Measurements from ENCODE around the gene TREML4. TPM values are rescaled to one million over a fixed set of nuclear protein-coding genes. Genes with fewer than 3 reads are reported as not detected.

Gene TREML4
- total RNA-seq, 1 donor from 2014 or later: not detected

DNA sequence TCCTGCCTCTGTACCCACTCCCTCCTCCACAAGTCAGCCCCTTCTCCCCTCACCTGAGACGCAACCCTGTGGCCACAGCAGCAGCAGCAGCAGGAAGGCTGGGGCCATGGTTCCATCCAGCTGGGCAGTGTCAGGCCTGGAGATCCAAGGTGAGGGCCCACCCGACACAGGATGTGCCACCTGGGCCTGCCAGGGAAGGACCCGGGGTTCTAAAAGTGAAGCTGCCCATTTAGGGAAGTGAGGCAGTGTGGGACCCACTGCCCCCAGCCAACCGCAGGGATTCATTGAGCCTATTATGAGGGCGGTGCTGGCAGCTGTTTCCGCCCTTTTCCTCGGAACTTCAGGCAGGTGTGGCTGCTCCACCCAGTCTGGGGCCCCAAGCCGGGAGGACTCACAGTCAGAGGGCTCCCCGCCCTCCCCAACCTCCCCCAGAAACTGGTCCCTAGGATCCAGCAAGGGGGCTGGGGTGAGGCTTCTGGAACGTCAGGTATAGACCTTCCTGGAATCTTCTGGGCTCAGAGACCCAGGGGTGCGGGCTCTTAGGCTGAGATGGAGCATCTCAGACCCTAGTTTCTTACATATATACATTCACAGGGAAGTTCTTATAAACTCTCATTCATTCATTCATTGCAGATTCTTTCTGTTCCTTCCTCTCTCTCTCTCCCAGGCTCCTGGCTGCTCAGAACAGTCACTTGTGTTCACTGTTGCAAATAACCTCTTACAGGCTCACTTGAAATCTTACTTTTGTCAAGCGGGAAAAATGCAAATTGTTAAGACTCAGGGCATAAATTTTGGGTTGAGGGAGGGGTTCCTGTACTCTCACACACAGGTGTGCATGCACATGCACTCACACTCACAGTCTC, 27.0 kb upstream of the TREML4 start, which contains the start of gene TREML2:
Gene TREML2, minus strand, starts transcription at position 249 of the 863 bp plus-strand sequence. Its CDS starts 141 bp downstream, at position 108.
- intact Hi-C loops (cut with DNase I): no loop called here
- ATAC-seq: no peak

DNA sequence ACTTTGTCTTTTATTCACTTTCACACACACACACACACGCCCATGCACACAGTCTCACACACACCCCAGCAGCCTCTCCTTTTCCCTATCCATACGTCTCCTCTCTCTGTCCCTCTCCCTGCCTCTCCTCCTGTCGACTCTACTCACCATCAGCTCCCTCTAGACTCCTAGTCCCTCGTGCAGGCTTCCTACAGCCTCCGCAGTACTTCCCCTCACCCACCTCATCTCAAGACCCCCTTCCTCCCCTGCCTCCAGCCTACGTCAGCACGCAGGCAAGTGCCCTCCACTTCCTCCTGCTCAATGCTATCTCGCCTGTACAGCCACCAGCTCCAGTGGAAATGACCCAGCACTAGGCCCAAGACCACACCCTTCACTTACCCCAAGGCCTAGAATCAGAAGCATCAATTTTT, 26.4 kb upstream of the TREML4 start:
- intact Hi-C loops (cut with DNase I): no loop called here
- ATAC-seq (no peak), DNase-seq (ENCODE audit: missing footprints) (no peak)

More for the DNA sequence above, 27.0 kb upstream of the TREML4 start, which contains the start of gene TREML2:
- DNase-seq (ENCODE audit: missing footprints): peak; percentile 77

DNA sequence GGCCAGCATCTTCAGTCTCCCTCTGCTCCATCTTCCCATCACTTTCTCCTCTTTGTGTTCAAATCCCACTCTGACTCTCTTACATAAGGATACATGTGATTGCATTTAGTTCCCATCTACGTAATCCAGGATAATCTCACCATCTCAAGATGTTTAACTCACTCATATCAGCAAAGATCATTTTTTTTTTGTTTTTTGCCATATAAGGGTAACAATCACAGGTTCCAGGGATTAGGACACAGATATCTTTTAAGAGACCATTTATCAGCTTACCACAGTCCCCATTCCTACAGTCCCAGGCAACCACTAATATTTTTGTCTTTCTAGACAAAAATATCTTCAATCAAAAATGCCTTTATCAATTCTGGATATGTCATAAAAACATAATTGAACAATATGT, 24.0 kb upstream of the TREML4 start:
- DNase-seq (ENCODE audit: missing footprints) (no peak), ATAC-seq (no peak)
- intact Hi-C loops (cut with DNase I): no loop called here

DNA sequence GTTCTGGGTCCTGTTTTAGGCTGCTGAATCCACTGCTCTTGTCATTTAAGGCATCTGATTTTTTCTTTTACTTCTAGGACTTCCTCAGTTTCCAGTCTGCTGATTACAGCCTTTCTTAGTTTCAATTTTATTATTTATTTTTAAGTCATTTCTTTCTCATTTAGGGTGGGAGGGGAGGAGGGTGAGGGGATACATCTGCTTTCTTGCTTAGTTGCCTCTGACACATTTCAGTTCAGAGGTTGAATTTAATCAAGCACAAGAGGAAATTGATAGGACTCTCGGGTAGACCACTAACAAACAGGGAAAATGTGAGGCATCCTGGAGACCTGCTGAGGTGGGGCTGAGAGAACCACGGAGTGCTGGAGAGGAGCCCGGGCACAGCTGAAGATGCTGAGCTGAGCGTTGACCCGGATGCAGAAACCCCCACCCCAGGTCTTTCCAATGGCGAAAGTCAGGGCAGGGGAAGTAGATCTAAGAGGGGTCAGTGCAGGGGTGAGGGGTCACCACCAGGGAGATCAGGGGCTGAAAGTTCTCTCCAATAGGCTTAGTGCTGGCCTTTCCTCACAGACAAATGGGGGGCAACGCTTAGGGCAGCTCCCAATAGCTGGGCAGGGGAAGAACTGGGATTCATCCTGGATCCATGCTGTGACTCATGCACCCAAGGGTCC, 19.6 kb upstream of the TREML4 start:
- DNase-seq (ENCODE audit: missing footprints): no peak

DNA sequence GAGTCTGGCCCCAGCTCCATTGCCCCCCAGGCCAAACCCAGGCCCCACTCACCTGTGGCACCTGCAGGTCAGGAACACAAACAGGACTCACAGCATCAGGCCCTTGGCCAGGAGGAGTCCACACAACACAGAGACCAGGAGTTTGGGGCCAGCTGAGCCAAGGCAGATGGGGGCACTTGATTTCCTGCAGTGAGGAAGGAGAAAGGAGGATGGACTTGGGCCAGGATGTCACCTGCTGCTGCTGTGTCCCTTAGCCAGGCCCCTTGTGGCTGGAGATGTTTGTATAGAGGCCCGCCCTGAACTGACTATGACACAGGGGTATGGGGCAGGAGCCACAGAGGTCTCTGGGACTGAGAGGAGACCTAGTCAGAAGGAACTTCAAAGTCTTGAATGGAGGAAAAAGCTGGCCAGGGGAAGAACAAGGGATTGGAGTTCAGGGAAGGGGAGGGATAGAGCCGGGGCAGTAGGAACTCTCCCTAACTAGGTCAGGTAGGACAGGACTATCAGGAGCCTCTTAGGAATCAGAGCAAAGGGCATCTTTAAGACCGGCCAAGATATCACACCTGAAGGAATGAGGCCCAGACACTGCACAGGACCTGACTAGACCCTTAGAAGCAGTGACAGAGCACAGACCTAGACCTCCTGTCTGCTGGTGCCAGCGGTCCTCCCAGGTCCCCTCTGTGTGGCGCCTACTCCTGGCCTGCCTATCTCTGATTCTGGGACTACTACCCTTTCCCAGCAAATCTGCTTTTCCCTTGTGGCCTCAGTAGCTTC, 18.4 kb upstream of the TREML4 start:
- DNase-seq (ENCODE audit: missing footprints): no peak
- ATAC-seq: no peak
- intact Hi-C loops (cut with DNase I): no loop called here

More for the DNA sequence above, 19.6 kb upstream of the TREML4 start:
- intact Hi-C loops (cut with DNase I): no loop called here
- ATAC-seq: no peak

DNA sequence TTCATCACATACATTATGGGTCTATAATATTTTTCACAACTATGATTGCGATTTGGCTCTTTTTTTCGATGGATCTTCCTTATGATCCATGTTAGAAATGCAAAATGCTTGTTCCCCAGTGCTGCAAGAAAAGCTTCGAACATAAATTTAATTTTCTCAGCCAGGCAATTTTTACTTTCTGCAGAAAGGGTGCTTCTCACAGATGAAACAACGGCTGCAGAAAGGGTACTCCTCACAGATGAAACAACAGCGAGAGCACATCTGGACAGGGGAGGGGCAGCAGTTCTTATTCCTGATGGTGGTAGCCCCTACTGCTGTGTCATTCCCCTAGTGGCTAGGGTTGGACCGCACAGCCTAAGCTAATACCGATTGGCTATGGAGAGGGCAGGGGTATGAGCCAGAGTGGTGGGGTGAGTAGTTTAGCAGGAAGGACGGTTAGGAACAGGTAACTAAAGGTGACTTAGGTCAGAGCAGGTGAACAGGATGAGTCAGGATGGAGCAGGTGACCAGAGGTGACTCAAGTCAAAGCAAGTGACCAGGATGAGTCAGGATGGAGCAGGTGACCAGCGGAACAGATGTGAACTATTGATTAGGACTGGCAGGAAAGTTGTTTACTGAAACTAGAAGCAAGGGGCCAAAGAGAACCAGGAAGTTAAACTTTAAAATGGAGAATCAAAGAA, 13.4 kb upstream of the TREML4 start:
- DNase-seq (ENCODE audit: missing footprints) (no peak), ATAC-seq (no peak)
- intact Hi-C loops (cut with DNase I): no loop called here

DNA sequence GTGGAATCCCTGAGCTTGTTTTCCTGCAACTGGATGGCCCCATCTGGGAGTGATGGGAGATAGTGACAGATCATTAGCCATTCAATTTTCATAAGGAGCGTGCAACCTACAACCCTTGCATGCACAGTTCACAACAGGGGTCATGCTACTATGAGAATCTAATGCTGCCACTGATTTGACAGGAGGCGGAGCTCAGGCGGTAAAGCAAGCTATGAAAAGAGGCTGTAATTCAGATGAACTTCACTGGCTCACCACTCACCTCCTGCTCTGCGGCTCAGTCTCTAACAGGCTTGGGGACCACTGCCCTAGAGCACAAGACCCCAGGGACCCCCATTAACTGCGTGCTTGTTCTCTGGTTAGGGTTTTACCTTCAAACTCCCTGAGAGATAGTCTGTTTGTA, 12.4 kb upstream of the TREML4 start:
- no peak for ATAC-seq

DNA sequence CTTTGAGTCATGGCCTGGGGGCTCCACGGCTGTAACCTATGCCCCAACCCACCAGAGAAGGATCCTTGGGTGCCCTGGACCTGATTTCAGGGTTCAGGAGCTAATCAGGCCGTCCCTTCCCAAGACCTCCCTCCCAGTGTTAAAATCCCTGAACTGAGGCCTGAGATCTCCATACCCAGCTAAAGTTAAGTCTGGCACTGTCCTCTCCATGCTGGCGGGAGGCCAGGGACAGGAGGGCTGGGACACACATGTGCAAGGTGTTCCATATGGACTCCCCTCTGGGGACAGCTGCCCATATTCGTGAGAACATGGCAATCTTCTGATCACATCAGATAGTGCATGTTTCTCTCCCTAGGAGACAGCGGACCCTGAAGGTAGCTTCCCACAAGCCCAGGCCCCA, 11.5 kb upstream of the TREML4 start:
- intact Hi-C loops (cut with DNase I): no loop called here
- DNase-seq (ENCODE audit: missing footprints) (no peak), ATAC-seq (no peak)

More for the DNA sequence above, 12.4 kb upstream of the TREML4 start:
- intact Hi-C loops (cut with DNase I): no loop called here
- DNase-seq (ENCODE audit: missing footprints): no peak

DNA sequence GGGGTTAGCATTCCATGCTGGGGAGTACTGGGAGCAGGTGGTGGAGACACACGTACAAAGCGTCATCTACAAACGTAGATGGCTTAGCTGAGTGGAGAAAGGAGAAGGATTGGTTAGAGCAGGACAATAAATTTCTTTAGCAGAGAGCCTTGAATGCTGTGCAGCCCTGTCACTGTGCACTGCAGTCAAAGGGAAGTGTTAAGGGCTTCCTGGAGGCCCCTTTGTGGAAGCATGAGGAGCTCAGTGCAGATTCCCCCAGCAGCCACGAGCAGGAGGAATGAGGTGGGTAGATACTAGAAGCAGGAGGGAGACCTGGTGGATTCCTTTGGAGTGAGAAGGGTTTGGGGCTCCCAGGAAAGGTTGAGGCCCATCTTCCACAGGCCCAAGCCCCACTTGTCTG, 6.1 kb upstream of the TREML4 start:
- no peak for ATAC-seq
- no peak for DNase-seq (ENCODE audit: missing footprints)
- intact Hi-C loops (cut with DNase I): no loop called here

DNA sequence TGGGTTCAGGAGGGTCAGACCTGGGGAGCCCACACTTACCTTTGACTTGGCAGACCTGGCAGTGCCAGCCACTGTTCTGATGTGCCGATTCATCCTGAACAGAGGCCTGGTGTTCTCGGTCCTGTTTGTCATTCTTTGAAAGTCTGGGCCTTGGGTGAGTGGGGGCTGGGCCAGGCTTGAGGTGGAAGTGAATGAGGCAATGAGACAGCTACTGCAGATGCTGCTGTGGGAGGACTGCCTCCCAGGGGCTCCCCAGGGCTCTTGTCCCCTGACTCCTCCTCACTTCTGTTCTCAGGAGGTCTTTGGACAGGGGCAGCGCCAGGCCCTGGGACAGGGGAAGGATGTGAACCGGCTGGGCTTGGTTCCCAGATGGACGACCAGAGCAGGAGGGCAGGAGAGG, 5.6 kb upstream of the TREML4 start:
- intact Hi-C loops (cut with DNase I): no loop called here
- ATAC-seq: no peak
- no peak for DNase-seq (ENCODE audit: missing footprints)

DNA sequence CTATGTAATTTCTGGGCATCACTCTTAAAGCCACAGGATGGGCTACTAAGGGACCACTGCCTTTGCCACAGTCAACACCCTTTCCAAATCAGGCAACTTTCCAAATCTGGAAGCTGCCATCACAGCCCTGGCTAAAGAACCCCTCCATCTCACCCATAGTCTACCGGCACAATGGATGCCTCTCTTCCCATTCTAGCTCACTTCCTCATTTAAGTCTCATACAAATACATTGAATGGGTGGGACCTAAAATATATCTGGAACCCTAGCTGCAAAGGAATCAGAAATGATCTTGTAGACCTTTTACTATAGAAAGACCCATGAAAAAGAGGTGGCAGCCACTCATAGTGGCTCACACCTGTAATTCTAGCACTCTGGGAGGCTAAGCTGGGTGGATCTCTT, 3.3 kb upstream of the TREML4 start:
- intact Hi-C loops (cut with DNase I): no loop called here

DNA sequence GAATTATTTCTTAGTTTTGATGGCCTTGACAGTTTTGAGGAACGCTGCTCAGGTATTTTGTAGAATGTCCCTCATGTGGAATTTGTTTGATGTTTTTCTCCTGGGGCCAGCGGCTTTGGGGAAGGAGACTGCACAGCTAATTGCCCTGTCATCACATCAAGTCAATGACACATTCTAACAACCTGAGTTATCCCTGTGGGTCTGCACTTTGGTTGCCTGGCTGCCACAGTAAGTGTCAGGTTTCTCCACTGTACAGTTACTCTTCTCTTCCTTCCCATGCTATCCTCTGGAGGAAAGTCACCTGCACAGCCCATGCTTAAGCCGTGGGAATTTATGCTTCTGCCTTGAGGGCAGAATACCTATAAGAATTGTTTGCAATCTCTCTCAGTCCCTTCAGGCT, 1.4 kb upstream of the TREML4 start:
- DNase-seq (ENCODE audit: missing footprints) (no peak), ATAC-seq (no peak)
- intact Hi-C loops (cut with DNase I): no loop called here

More for the DNA sequence above, 3.3 kb upstream of the TREML4 start:
- ATAC-seq (no peak), DNase-seq (ENCODE audit: missing footprints) (no peak)

DNA sequence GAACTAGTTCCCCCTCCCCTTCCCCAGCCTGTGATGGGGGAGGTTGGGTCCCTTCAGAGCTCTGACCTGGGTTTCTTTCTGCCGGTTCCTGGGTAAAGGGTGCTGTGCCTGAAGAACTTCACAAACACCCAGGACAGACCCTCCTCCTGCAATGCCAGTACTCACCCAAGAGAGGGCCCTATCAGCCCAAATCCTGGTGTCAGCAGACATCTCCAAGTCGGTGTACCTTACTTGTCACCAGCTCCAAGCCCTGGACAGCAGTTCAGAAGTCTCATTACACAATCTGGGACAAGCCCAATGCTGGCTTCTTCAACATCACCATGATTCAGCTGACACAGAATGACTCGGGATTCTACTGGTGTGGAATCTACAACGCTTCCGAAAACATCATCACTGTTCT, 467 bp downstream of the TREML4 start:
- DNase-seq (ENCODE audit: missing footprints): no peak
- peak; percentile 10 for ATAC-seq
- intact Hi-C loops (cut with DNase I): no loop called here

DNA sequence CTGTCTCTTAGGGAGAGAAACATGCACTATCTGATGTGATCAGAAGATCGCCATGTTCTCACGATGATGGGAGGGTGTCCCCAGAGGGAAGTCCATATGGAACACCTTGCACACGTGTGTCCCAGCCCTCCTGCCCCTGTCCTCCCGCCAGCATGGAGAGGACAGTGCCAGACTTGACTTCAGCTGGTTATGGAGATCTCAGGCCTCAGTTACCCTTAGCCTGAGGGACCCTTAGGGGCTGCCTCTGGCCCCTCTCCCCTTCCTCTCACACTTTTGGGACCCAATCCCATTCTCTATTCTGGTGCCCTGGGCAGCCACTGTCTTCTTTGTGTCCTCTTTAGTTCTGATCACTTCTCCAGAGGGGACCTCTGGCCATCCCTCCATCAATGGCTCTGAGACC, 1.6 kb downstream of the TREML4 start:
- DNase-seq (ENCODE audit: missing footprints): no peak
- ATAC-seq: no peak
- intact Hi-C loops (cut with DNase I): no loop called here

DNA sequence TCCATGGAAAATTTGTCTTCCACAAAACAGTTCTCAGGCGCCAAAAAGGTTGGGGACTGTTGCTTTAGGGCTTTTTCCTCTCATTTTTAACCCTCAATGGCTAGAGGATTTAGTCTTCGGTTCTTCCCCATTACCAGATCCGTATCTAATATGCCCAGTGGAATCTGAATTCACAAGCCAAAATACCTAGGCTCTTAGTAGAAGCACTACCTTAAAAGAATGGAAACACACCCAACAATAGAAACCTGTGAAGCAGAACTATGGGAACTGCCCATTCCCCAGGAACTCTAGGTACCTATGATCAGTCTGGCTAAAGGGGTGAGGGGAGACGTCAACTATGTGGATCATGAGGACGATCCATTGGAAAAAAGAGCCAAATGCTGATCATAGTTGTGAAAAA, 3.1 kb downstream of the TREML4 start:
- DNase-seq (ENCODE audit: missing footprints) (no peak), ATAC-seq (no peak)
- intact Hi-C loops (cut with DNase I): no loop called here

DNA sequence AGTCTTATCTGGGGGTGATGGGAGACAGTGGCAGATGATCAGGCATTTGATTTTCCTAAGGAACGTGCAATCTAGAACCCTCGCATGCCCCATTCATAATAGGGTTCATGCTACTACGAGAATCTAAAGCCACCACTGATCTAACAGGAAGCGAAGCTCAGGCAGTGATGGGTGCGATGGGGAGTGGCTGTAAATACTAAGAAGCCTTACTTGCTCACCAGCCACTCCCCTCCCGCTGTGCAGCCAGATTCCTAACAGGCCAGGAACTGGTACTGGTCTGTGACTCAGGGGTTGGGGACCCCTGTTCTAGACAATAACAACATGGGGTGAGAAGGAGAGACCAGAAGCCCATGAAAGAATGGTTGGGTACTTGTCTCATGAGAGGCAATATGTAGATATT, 4.5 kb downstream of the TREML4 start:
- DNase-seq (ENCODE audit: missing footprints) (no peak), ATAC-seq (no peak)
- intact Hi-C loops (cut with DNase I): no loop called here

DNA sequence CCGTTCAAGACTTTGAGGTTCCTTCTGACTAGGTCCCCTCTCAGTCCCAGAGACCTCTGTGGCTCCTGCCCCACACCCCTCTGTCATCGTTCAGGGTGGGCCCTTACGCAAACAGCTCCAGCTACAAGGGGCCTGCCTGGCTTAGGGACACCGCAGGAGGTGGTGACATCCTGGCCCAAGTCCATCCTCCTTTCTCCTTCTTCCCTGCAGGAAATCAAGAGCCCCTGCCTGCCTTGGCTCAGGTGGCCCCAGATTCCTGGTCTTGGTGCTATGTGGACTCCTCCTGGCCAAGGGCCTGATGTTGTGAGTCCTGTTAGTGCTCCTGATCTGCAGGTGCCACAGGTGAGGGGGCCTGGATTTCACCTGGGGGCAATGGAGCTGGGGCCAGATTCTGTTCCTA, 8.1 kb downstream of the TREML4 start:
- intact Hi-C loops (cut with DNase I): no loop called here
- DNase-seq (ENCODE audit: missing footprints) (no peak), ATAC-seq (no peak)

DNA sequence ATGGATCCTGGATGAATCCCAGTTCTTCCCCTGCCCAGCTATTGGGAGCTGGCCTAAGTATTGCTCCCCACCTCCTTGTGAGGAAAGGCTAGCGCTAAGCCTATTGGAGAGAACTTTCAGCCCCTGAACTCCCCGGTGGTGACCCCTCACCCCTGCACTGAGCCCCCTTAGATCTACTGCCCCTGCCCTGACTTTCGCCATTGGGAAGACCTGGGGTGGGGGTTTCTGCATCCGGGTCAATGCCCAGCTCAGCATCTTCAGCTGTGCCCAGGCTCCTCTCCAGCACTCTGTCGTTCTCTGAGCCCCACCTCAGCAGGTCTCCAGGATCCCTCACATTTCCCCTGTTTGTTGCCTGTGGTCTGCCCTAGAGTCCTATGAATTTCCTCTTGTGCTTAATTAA, 9.0 kb downstream of the TREML4 start:
- intact Hi-C loops (cut with DNase I): no loop called here
- DNase-seq (ENCODE audit: missing footprints) (no peak), ATAC-seq (no peak)
